ENCODE measurements around the gene ADRB1. TPM values are rescaled to one million over a fixed set of nuclear protein-coding genes. Genes with fewer than 3 reads are reported as not detected.

Gene ADRB1
- total and polyA plus RNA-seq, 2 experiments from 2014 or later: 0.23 to 0.24 TPM

GRCh38 chr10:114029655-114030054 lies 14.0 kb upstream of the ADRB1 start:
- no peak overlapping the region for H2AFZ ChIP-seq
- no peak for DNase-seq (ENCODE audit: low spot score)
- H3F3A ChIP-seq (replicated peaks; ENCODE audit: low read depth): no peaks in the 10 kb centered on the region
- no peak overlapping the region for H3K27ac ChIP-seq (ENCODE audit: low read depth)
- no peaks in the 10 kb centered on the region for H3K9me2 ChIP-seq (ENCODE audit: insufficient read depth)
- Mint-ChIP-seq H3K4me1 (peaks cover 13% of the 10 kb centered on the region; the same call in 2 of the 3 replicates), H3K4me3 (no peak overlapping the region), H3K27me3 (ENCODE audit: insufficient read depth, low read depth, poor library complexity) (peaks cover 2% of the 10 kb centered on the region), H3K9me3 (no peaks in the 10 kb centered on the region), H3K27ac (no peak overlapping the region), H3K36me3 (ENCODE audit: low read depth) (no peaks in the 10 kb centered on the region)
- H3K4me2 ChIP-seq: no peak overlapping the region
- H3K27me3 ChIP-seq (ENCODE audit: insufficient read depth): no peaks in the 10 kb centered on the region
- no peak for TF ChIP-seq EZH2phosphoT487 (IDR thresholded peaks at IDR 0.05; ENCODE audit: unreplicated experiment)
- TF ChIP-seq CREB1 (CRISPR knock-in tag; IDR thresholded peaks at IDR 0.05; ENCODE audit: low read depth): no peak
- no peak for TF ChIP-seq ETS1 (IDR thresholded peaks at IDR 0.05)
- TF ChIP-seq REST (IDR thresholded peaks at IDR 0.05; ENCODE audit: unreplicated experiment): no peak
- TF ChIP-seq JUNB (IDR thresholded peaks at IDR 0.05; ENCODE audit: unreplicated experiment): no peak
- no peak overlapping the region for H3K4me3 ChIP-seq
- no peaks in the 10 kb centered on the region for H4K20me1 ChIP-seq (replicated peaks; ENCODE audit: insufficient read depth)
- no peaks in the 10 kb centered on the region for H3K79me2 ChIP-seq (replicated peaks; ENCODE audit: insufficient read depth)
- no peaks in the 10 kb centered on the region for H3K36me3 ChIP-seq (ENCODE audit: insufficient read depth)
- ATAC-seq: no peak
- H3K4me1 ChIP-seq (ENCODE audit: insufficient read depth): no peaks in the 10 kb centered on the region

GRCh38 chr10:114030140-114030539 lies 13.5 kb upstream of the ADRB1 start:
- H3K4me2 ChIP-seq: no peak overlapping the region
- Mint-ChIP-seq H3K27ac (no peak overlapping the region), H3K27me3 (ENCODE audit: insufficient read depth, low read depth, poor library complexity) (peaks cover 2% of the 10 kb centered on the region), H3K36me3 (ENCODE audit: low read depth) (no peaks in the 10 kb centered on the region), H3K9me3 (no peaks in the 10 kb centered on the region), H3K4me1 (peaks cover 9% of the 10 kb centered on the region; the same call in 2 of the 3 replicates), H3K4me3 (no peak overlapping the region)
- H4K20me1 ChIP-seq (replicated peaks; ENCODE audit: insufficient read depth): no peaks in the 10 kb centered on the region
- no peaks in the 10 kb centered on the region for H3K36me3 ChIP-seq (ENCODE audit: insufficient read depth)
- no peak overlapping the region for H3K4me3 ChIP-seq
- no peak for TF ChIP-seq EZH2 (IDR thresholded peaks at IDR 0.05; ENCODE audit: low read depth, unreplicated experiment)
- H2AFZ ChIP-seq: no peak overlapping the region
- no peaks in the 10 kb centered on the region for H3K4me1 ChIP-seq (ENCODE audit: insufficient read depth)
- no peak for DNase-seq (ENCODE audit: low spot score)
- H3F3A ChIP-seq (replicated peaks; ENCODE audit: low read depth): no peaks in the 10 kb centered on the region
- no peaks in the 10 kb centered on the region for H3K9me2 ChIP-seq (ENCODE audit: insufficient read depth)
- no peaks in the 10 kb centered on the region for H3K79me2 ChIP-seq (replicated peaks; ENCODE audit: insufficient read depth)
- no peaks in the 10 kb centered on the region for H3K27me3 ChIP-seq (ENCODE audit: insufficient read depth)
- no peak overlapping the region for H3K27ac ChIP-seq (ENCODE audit: low read depth)
- no peak for ATAC-seq
